NCI-H128 (cell line): ENCODE data around the gene CAVIN1.
"Not testable (repeated sequence)": the region's sequence is repeated elsewhere in the genome, so short reads cannot be mapped to it uniquely, and the experiment has no call there.

Source experiments
- DNase-seq: peaks from one replicate; lab custom pipeline; 2025; ENCODE audit not compliant: unreplicated experiment; lab: John Stamatoyannopoulos, UW

The CAVIN1 gene

GRCh38 chr17:42431758-42432161 lies 8.7 kb upstream of the CAVIN1 start:
- no peak for DNase-seq

DNA sequence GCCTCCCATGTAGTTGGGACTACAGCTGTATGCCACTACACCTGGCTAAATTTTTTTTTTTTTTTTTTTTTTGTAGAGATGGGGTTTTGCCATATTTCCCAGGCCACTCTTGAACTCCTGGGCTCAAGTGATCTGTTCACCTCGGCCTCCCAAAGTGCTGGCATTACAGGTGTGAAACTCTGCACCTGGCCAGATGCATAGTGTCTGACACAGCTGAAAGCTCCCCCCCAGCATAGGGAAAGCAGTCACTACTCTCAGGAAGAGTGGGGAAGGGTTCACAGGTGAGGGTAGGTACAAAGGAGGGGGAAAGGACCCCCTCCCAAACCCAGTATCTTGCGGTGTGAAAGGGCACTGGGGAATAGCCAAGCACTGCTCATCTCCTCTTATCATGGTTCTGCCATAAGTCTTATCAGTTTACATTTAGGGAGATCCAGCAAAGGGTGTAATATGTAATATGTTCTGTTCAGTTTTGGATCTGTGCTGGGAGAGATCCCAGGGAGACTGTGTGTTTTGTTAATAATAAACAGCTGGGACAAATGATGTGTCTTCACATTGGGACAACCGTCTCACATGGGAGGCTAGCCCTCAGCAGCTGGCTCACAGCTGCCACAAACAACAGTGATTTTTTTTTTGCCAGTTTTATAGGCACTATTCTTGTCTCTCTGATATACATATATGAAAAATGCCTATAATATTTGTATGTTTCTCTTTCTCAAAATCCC lies 6.8 kb upstream of the CAVIN1 start:
- no peak for DNase-seq

DNA sequence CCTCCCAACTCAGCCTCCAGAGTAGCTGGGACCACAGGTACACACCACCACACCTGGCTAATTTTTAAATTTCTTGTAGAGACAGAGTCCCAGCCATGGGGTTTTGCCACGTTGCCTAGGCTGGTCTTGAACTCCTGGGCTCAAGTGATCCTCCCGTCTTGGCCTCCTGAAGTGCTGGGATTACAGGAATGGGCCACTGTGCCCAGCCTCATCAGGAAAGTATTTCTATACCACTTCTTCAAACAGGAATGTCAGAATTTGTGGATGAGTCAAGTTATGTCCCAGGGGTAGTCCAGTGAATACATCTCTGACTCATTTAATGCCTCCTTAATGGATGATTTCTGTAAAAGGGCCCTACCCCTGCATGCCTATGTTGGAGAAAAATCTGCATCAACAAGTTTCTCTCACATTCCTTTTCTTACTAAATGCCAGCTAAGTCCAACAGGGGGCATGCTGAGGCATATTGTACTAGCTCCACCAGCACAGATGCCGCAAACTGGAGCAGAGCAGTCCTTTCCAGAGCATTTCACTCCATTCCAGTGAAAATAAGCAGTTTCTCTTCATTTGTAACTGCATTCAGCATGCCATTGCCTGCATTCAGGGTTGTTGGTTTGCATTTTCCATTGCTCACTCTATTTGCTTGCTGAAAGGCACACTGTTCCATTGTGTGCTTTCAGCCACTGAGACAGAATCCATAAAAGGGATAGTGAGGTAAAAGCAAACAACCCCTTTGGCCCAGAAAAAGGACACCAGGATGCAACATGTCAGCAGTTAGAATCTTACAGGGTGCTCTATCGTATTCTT lies 5.3 kb upstream of the CAVIN1 start:
- DNase-seq: no peak

DNA sequence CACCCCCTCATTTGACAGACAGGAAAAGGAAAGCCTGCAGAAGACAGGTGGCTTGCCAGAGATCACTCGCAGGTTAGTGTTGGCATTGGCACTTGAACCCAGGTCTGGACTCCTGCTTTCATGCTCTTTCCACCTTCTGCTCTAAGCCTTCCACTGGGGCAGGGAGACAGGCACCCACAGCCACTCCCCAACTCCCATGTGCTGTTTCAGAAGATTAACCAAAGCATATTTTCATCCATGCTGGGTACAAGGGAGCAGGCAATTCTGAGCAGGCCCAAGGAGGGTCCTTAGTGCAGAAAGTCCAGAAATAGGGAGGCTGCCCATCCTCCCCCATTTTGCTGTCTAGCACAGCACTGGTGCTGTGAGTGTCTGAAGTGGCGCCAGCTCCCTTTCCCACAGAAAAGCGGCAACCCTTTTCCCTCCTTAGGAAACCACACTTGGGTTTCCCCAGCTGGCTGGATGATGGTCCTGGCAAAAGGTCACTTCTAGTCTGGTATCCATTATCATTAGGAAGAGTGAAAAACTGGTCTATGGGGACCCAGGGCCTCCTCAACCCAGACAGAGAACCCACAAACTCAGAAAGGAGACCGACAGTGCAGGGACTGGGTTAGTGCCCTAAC lies 2.0 kb upstream of the CAVIN1 start:
- no peak for DNase-seq

DNA sequence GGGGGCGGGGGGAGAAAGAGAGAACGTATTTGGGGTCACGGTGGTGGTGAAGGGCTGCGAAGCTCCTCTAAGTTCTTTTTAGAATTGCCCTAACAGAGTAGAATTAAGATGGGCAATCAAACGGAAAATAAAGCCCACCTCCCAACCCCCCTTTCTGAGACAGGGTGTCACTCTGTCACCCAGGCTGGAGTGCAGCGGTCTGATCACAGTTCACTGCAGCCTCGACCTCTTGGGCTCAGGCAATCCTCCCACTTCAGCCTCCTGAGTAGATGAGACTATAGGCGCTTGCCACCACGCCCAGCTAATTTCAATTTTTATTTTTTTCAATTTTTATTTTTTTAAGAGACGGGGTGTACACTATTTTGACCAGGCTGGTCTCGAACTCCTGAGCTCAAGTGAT lies 710 bp upstream of the CAVIN1 start:
- DNase-seq: no peak

GRCh38 chr17:42422412-42422957 lies 571 bp downstream of the CAVIN1 start:
- no peak for DNase-seq

DNA sequence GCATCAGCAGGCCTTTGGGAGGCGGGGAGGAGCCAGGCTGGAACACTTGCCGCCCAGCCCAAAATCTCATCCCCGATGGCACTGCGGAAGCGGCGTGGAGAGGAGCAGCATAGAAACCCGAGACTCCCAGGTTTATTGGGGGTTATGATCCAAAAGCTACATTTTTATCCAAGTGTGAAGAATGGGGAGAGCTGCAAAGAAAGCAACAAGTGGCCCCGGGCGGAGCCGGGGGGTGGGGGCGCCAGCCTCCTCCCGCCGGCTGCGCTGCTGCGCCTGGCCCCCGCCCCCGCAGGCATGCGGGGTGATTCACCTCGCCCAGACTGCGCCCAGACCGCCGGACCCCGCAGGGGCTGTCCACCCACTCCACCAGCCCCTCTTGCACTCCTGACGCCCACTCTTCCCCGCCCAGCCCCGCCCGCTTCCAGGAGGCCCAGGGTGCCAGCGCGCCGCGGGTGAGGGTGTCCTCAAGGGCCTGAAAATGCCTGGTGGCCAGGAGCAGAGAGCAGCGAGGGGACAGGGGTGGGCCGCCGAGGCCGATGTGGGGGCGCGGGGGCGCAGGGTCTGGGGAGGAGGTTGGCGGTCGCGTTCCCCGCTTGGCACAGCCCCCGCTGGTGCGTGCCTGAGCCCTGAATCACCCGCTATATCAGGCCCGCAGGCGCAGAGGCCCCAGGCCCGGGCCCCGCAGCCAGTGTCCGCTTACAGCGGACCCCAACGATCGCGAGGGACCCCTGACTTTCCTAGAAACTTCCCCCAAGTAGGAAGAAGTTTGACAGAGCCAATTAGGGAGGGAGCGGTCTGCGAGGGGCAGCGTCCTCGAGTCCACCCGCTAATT lies 1.3 kb downstream of the CAVIN1 start:
- no peak for DNase-seq

DNA sequence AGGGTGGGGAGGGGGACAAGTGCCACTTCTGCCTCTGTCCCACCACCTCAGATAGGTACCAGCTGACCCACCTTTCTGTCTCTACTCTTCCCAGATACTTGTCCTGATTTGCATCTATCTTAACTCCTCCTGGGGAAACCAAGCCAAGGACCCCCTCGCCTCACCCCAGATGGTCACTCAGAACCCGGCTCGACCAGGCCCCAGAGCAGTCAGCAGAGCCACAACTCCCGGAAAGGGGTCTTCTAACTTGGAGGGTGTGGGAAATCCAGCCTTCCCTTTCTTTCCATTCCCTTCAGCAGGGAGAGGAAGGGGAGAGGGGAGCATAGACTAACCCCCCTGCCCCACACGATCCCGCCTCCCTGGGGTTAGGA lies 1.9 kb downstream of the CAVIN1 start:
- DNase-seq: no peak

DNA sequence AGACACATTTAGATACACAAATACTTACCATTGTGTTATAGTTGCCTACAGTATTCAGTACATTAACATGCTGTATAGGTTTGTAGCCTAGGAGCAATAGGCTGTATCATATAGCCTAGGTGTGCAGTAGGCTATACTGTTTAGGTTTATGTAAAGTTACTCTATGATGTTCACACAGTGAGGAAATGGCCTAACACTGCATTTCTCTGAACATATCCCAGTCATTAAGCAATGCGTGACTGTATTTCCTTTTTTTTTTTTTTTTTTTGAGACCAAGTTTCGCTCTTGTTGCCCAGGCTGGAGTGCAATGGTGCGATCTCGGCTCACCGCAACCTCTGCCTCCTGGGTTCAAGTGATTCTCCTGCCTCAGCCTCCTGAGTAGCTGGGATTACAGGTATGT lies 5.1 kb downstream of the CAVIN1 start:
- not testable (repeated sequence) for DNase-seq

GRCh38 chr17:42414704-42415409 lies 8.2 kb downstream of the CAVIN1 start:
- DNase-seq: no peak

DNA sequence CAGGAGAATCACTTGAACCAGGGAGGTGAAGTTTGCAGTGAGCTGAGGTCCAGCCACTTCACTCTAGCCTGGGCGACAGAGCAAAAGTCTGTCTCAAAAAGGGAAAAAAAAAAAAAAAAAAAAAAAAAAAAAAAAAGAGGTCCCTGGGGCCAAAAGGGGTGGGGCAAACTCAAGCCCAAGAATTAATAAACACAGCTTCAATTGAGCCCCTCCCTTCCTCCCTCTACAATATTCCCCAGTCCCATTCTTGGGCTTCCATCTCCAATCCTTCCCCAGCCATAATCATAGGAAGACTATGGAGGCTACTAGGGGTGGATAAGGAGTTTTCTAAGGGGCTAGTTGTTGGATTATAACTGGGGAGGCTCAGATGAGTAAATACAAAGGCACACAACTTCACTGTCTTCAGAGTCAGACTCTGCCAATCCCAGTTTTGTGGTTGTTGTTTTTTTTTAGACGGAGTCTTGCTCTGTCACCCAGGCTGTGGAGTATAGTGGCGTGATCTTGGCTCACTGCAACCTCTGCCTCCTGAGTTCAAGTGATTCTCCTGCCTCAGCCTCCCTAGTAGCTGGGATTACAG lies 9.5 kb downstream of the CAVIN1 start:
- no peak for DNase-seq

DNA sequence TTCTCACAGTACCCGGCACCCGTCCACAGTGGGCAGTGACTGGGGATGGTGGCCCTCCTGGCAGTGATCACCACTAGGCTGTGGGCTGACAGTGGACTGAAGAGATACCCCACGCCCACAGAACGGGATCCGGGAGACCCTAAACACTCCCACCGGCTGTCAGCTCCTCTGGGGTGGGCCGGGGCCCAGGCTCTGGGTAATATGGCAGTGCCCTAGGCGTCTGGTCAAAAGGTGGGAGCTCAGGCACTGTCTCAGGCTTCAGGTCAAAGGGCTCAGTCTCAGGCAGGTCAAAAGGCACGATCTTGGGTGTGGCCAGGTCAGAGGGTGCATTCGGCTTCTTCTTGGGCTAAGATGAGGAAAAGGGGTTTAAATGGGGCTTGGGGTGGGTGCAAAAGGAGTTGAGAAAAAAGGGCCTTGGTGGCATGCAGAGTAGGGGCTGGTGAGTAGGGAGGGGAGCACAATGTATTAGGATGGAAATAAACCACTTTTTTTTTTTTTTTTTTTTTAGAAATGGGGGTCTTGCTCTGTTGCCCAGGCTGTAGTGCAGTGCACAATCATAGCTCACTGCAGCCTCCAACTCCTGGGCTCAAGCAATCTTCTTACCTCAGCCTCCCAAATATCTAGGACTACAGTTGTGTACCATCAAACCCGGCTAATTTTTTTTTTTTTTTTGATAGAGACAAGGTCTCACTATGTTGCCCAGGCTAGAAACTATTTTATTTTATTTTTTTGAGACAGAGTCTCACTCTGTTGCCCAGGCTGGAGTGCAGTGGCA lies 11.0 kb downstream of the CAVIN1 start:
- DNase-seq: no peak

GRCh38 chr17:42411361-42411760 lies 11.7 kb downstream of the CAVIN1 start:
- DNase-seq: no peak

- DNase-seq: no peak
Observed at GRCh38 chr17:42410319-42410685, 12.8 kb downstream of the CAVIN1 start.

- DNase-seq: no peak
Observed at GRCh38 chr17:42409523-42410318, 13.3 kb downstream of the CAVIN1 start.

- DNase-seq: no peak
Observed at GRCh38 chr17:42408061-42408460, 15.0 kb downstream of the CAVIN1 start.

DNA sequence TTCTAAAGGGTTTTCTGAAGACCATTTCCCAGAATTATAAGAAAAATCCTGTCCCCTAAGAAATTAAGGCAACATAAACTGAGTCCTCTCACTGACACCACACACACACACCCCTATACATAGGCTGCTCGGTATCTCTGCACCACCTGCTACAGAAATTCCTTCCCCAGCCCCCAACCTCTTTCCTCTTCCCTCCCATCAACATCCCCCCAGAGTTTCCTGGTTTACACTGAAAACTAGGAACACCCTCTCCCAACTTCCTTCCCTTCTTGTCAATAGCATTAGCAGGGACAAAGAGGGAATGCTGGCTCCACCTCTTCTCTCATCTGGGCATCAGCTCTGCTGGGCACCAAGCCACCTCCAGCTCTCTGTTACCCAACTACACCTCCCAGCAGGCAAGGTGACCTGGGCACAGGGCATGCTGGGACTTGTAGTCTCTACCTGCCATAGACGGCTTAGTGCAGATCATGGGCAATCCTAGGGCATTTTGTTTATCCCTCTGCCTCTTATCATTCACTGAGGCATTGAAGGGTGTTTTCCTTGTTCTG lies 15.7 kb downstream of the CAVIN1 start:
- DNase-seq: no peak

GRCh38 chr17:42406615-42407288 lies 16.3 kb downstream of the CAVIN1 start:
- no peak for DNase-seq
